Pons (tissue), 1 donor: ENCODE data around the gene PYROXD2.

Experiments used
- DNase-seq: peaks from one replicate; pipeline ENCODE4 v3.0.0-alpha.2; 2016; ENCODE audit warnings: low spot score

Gene PYROXD2

DNA sequence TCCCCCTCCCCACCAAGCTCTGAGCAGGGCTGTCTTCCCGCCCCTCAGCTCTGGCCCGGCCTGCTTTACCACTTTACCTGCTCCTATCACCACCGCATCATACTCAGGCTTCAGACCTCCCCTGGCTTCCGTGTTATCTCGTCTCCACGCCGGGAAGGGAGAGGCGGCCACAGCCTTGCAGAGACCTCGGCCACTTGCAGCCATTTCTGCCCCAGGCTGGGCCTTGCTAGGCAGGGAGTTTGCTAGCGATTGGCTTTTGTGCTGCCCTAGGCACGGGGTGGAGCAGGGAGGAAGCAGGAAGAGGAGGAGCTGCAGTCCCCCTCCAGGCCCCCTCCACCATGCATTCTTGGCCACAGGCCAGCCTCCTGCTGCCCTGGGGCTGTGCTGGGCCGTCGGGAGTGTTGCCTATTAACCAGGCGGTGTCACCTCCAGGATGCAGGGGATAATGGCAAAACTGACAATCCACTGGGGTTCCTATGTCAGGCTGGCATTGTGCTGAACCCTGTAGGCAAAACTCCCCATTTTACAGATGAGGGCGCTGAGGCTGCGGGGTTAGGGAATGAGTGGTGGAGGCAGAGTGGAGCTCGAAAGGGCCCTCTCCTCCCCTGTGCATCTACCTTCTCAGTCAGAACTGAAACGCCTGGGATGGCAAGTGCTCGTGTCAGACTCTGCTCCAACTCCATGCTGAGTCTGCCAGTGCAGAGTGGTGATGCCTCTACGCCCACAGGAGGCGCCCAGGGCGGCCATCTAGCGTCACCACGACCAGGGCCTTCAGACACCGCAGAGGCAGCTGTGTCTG is at the start of gene PYROXD2:
Gene PYROXD2, minus strand, starts transcription at position 251 of the 799 bp plus-strand sequence. Its CDS starts 47 bp downstream, at position 204.
- peak; percentile 84 for DNase-seq

DNA sequence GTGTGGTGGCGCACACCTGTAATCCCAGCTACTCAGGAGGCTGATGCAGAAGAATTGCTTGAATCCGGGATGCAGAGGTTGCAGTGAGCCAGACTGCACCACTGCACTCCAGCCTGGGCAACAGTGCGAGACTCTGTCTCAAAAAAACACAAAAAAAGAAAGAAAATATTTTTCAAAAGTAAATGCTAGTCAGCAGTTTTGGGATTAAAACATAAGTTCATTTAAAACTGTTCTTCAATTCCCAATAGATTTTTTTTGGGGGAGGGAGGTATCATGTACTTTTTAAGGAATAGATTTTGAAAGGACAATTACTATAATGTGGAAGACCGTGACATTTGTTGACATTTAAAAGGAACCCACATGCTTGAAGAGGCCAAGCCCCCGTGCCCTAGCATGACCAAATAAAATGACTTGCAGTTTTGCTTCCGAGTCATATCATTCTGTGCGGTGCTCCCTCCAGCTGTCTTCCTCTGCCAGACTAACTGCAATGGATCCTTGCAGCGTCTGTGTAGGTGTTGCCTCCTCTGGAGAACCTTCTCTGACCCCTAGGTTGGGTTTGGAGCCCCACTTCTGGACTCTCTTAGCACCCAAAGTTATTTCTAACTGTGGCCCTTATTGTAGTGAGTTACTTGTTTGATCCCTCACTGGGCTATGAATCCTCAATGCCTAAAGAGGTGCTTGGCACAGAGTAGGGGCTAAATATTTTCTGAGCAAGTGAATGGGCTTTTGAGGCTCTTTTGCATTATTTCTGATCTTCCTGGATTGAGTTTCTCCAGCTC is 49.2 kb upstream of the PYROXD2 start:
- DNase-seq = no peak

DNA sequence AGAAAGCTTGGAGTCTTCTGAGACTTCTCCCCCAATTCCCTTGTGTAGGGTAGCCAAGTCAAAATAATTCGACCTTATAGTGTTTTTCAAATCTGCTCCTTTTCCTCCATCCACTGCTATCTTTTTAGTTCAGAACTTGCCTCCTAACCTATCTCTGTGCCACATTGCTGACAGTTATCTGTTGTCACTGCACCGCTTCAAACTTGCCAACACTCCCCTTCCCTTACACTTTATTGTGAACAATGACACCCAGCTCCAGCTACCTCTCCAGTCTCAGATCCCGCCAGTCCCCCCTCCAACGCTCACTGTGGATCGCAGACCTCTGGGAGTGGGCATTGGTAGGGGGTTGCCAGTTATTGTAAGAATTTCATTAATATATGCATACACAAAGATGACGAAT is 48.0 kb upstream of the PYROXD2 start:
- DNase-seq = no peak

DNA sequence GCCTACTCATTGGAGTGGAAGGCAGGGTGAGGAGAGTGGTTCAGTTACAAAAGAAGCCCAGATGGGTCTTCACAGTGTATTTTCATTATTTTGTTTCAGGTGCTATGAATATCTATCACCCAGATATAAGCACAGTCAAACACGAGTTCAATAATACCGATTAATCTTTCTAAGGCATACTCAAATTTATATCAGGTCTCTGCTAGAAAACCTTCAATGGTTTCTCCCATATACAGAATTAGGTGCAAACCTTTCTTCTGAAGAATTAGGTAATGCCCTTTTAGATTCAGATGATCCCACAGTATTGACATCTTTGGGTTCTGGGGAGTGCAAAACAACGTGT is 46.5 kb upstream of the PYROXD2 start:
- no peak for DNase-seq

- no peak for DNase-seq
Measured at GRCh38 chr10:98460837-98461499, 46.0 kb upstream of the PYROXD2 start.

- DNase-seq = no peak
Measured at GRCh38 chr10:98458809-98459784, 44.1 kb upstream of the PYROXD2 start.

- DNase-seq = no peak
Measured at GRCh38 chr10:98457721-98458120, 42.7 kb upstream of the PYROXD2 start.

GRCh38 chr10:98456686-98457482 is 41.9 kb upstream of the PYROXD2 start:
- DNase-seq = peak; percentile 14

DNA sequence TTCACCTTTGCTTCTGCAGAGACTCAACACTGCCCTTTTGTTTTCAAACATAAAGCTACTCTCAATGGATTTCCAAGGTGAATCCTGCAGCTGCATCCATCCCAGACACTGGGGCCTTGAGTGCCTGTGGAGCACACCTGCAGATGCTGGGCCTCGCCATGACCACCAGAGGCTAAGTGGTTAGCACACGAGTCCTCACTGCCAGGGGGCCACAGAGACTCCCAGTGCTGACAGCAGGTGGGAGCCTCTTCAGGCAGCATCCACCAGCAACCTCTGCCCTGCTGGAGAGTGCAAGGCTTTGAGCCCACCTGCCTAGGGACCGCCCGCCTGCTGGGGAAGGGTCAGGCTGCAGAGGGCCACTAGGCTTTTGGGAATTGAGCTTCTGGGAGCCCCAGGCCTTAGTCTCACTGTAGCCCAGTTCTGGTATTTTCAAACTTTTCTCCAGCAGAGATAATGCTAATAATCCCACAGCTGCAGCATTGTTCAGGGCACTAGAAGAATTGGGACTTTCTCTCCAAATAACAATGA is 41.1 kb upstream of the PYROXD2 start:
- DNase-seq = no peak

DNA sequence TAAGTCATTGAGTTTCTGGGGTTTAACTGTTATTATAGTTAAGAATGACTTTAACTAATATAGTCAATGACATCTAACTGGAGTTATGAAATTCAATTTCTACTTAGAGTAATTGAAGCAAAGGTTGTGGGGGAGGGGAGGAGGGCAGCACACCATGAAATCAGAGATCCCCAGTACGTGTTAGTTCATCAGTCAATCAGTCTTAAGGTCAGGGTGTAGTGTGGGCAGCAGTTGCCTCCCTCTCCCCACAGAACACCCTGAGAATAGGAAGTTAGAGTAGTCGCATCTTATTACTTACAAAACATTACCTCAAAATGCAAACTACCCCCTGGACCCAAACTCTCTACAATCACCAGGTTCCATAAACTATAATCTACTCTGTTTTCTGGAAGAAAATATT is 38.7 kb upstream of the PYROXD2 start:
- no peak for DNase-seq

- no peak for DNase-seq
Measured at GRCh38 chr10:98450618-98451017, 35.6 kb upstream of the PYROXD2 start.

- no peak for DNase-seq
Measured at GRCh38 chr10:98449287-98449686, 34.3 kb upstream of the PYROXD2 start.

DNA sequence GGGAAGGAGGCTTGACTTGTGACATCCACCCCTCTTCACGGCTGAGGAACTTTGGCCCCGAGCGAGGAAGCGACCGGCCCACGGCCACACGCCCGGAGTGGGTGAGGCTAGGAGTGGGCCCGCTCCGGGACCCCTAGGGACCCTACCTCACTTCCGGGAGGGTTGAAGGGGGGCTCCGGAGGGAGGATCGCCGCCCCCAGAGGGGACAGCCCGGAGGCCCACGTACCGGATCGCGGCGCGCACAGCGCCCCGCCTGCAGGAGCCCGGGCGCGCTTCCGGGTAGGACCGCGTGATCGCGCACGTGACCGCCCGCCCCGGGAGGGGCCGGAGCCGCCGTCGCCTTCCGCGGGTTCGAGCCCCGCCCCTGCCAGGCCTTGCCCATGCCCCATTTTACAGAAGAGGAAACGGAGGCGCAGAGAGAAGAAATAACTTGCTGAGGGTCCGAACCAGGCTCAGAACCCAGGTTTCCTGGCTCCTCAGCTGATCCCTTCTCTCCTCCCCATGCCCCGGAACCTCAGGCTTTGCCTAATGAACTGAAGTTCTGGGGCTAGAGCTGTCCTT is 31.8 kb upstream of the PYROXD2 start, which contains the start of gene HPS1:
Gene HPS1, minus strand, starts transcription at position 275 of the 561 bp plus-strand sequence. CDS start 3,695 bp downstream, outside the sequence.
- peak; percentile 37 for DNase-seq

- peak; percentile 35 for DNase-seq
Measured at GRCh38 chr10:98446151-98446660, 31.2 kb upstream of the PYROXD2 start.

DNA sequence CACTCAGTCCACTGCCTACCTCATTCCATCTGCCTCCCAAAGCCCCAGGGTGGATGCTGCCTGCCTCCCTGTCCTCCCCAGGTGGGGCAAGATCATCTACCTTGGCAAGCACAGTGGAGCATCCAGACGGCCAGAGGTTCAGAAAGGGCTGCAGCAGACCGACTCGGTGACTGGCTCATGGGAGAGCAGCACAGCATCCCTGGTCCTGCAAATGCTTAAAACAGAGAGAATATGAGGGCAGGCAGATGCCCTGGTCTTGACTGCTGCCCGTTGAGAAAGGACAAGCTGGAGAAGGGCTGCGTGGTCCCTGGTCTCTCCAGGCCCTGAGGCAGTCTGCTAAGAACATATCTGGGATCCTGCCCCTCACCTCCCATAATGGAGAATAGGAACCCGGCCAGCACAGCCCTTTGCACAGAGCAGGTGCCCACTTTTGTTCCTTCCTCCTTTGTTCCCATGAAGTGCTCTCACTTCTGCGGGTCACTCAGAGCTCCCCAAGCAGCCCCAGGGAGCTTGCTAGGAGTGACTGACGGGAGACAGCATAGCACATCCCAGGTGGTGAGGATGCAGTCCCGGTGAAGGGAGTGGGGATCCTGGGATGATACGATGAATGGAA is 30.3 kb upstream of the PYROXD2 start:
- no peak for DNase-seq

- DNase-seq = peak; percentile 68
Measured at GRCh38 chr10:98444314-98445006, 29.5 kb upstream of the PYROXD2 start.

DNA sequence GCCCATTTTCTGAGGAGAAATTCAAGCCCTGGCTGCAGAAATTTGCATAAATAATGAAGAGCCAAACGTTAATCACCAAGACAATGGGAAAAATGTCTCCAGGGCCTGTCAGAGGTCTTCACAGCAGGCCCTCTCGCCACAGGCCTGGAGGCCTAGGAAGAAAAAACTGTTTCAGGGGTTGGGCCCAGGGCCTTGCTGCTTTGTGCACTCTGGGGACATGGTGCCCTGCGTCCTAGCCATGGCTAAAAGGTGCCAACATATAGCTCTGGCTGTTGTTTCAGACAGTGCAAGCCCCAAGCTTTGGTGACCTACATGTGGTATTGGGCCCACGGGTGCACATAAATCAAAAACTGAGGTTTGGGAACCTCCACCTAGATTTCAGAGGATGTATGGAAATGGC is 23.7 kb upstream of the PYROXD2 start:
- DNase-seq = no peak

DNA sequence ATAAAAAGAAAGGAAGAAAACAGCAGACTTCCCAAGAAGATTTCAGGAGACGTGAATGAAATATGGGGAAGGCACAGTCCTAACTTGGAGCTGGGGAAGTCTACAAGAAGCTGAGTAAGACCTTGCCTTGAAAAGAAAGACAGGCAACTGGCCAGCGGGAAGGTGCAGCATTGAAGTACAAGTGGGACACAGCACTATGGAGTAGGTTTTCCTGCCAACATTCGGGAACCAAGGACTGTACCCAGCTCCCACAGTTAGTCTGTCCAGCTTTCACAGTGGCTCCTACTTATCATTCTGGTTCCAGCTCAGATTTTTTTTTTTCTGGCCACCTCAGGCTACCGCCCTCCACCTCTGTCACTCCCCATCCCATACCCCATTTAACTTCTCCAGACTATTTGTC is 21.7 kb upstream of the PYROXD2 start:
- peak; percentile 50 for DNase-seq

GRCh38 chr10:98435178-98435577 is 20.2 kb upstream of the PYROXD2 start:
- DNase-seq = no peak
